ENCODE measurements around the gene RNF144B.
"Not testable (repeated sequence)": the region's sequence is repeated elsewhere in the genome, so short reads cannot be mapped to it uniquely, and the experiment has no call there.

Gene RNF144B

GRCh38 chr6:18387061-18387721 is at the start of gene RNF144B:
Gene RNF144B (plus strand): TSS chr6:18387350. CDS start chr6:18399535, 12,185 bp downstream.
- DNase-seq (ENCODE audit: low spot score) = peak; percentile 51

DNA sequence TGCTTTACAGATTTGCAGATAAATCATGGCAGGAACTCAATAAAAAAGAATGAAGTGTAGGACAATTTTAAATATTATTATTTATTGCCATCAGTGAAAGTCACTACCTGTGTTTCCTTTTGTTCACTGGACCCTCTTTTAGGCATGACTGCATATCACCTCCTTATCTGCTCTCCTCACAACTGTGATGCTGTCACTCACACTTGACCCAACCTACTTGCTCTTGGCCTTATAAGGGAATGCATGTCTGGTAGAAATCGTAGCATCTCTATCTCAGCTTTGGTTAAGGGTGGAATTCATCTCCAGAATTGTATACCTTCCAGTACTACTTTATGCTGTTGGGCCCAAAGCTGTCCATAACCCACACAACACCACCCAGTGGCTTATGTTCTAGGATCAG is 47.6 kb upstream of the RNF144B start:
- no peak for DNase-seq (ENCODE audit: low spot score)

GRCh38 chr6:18340781-18341551 is 46.2 kb upstream of the RNF144B start:
- DNase-seq (ENCODE audit: low spot score) = no peak

- no peak for DNase-seq (ENCODE audit: low spot score)
Observed at GRCh38 chr6:18342223-18342622, 44.9 kb upstream of the RNF144B start.

DNA sequence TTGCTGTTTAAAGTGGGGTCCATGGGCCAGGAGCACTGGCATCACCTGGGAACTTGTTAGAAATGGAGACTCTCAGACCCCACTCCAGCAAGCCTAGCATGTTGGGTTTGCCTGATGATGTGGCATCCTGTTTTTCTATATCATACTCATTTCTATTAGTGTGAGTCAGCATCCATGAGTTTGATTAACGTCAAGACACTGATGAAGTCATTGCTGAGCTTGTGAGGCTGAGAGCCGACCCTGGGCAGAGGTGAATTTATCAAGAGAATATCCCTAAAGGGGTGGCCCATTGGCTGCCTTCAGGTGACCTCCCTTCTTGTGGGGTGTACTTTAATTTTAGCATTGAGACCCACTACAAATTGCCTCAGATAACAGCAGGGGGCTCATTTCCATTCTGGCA is 43.4 kb upstream of the RNF144B start:
- DNase-seq (ENCODE audit: low spot score) = no peak

- no peak for DNase-seq (ENCODE audit: low spot score)
Observed at GRCh38 chr6:18347021-18347577, 40.1 kb upstream of the RNF144B start.

DNA sequence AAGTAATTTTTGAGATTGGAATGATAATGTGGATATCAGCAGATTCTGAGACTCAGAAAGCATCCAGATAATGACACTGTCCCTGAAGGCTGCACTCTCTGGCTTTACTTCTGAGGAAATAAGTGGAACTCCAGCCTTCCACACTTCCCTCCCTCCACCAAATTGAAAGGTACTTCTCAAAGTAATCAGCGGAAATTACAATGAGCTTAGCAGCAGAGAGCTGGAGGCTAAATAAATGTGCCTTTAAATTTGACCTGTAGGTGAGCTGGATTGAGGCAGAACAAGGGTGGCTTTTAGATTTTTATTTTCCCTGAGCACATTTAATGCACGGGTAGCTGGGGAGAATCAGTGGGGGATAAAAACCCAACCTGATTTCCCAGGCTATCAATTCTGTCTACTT is 39.3 kb upstream of the RNF144B start:
- no peak for DNase-seq (ENCODE audit: low spot score)

DNA sequence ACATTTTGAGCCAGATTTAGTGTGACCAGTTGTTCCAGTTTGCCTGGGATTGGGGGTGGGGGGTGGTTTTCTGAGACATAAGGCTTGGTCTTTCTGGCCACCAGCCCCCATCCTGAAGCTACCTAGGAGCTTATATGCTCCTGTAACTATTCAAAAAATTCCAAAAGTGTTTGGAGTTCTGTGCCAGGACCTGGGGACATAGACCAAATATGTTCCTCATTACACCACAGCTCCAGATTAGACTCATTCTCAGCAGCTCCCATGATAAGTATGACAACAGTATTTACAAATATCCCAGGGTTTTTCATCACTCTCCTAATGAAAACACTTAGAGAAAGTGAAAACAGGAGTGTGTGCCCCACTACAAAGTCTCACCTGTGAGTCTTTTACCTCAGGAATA is 37.8 kb upstream of the RNF144B start:
- DNase-seq (ENCODE audit: low spot score) = no peak

DNA sequence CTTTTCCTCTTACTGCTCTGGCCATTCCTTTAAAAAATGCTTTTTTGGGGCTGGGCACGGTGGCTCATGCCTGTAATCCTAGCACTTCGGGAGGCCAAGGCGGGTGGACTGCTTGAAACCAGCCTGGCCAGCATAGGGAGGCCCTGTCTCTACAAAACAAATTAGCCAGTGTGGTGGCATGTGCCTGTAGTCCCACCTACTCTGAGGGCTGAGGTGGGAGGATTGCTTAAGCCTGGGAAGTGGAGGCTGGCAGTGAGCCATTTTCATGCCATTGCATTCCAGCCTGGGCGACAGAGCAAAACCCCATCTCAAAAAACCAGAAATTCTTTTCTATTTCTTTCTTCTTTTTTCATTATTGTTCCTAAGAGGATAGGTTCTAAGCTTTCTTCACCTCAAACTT is 36.9 kb upstream of the RNF144B start:
- DNase-seq (ENCODE audit: low spot score) = no peak

- no peak for DNase-seq (ENCODE audit: low spot score)
Observed at GRCh38 chr6:18350712-18351111, 36.4 kb upstream of the RNF144B start.

DNA sequence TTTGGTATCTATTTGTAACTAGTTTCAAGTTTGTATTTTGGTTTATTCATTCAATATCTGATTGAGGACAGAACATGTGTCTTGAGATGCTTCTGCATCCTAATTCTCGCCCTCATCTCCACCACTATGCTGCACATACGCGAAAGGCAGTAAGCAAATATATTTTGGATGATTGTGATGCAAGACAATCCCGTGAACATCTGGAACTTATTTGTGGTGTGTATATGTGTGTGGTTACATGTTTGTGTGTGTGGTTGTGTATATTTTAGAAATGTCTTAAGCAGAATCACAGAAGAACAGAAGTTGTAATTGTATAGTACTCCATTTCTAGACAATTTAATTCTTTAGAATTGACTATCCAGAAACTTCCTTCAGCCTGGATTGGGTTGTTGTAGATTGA is 35.1 kb upstream of the RNF144B start:
- no peak for DNase-seq (ENCODE audit: low spot score)

DNA sequence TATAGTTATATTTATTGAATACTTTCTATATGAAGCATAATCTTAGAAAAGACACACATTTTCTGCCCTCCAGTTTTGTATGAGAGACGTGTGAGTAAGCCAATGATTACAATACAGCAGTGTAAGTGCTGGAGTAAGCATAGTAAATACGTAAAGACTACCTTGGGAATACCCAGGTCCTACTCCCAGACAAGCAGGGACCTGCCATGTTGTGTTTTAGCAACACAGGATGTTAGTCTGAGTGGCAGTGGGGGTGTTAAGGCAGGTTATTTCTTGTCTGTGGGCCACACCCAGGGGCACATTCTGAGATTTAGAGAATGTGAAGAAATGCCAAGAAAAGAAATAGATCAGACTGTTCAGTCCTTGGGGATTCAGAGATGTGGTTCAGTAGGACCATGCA is 34.3 kb upstream of the RNF144B start:
- no peak for DNase-seq (ENCODE audit: low spot score)

DNA sequence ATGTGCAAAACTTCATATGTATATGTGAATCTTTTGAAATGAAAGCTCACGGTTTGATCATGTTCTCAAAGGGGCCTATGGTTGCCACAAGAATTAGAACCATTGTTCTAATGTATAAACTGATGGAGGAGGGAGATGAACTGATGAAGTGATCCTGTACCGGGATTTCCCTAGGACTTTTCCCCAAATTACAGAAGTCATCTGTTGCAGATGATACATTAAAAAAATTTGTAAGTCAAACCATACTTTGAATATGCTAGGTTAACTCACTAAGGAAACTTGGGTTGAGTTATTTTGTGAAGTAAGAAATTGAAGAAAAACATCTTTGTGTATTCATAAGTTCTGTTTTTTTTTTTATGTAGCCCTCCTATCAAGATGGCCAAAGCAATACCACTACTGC is 33.9 kb upstream of the RNF144B start:
- DNase-seq (ENCODE audit: low spot score) = no peak

- not testable (repeated sequence) for DNase-seq (ENCODE audit: low spot score)
Observed at GRCh38 chr6:18357546-18357945, 29.6 kb upstream of the RNF144B start.

- no peak for DNase-seq (ENCODE audit: low spot score)
Observed at GRCh38 chr6:18359237-18359885, 27.8 kb upstream of the RNF144B start.

DNA sequence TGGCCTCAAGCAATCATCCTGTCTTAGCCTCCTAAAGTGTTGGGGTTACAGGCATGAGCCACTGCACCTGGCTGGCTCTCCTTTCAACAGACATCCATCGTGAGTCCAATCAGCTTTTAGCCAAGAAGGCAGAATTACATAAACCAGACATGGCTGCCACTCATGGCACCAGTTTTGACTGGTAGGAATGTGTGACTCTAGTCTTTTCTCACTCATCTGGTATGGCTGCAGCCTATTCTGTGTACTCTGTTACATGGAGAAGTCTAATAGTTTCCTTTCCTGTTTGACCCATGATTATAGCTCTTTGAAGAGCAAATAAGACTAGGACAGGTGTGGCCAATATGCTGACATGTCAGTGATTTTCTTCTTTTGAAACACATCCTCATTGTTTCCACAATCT is 27.0 kb upstream of the RNF144B start:
- DNase-seq (ENCODE audit: low spot score) = no peak

- no peak for DNase-seq (ENCODE audit: low spot score)
Observed at GRCh38 chr6:18362058-18362561, 25.0 kb upstream of the RNF144B start.

- no peak for DNase-seq (ENCODE audit: low spot score)
Observed at GRCh38 chr6:18363746-18364145, 23.4 kb upstream of the RNF144B start.

GRCh38 chr6:18364561-18364960 is 22.6 kb upstream of the RNF144B start:
- DNase-seq (ENCODE audit: low spot score) = not testable (repeated sequence)

DNA sequence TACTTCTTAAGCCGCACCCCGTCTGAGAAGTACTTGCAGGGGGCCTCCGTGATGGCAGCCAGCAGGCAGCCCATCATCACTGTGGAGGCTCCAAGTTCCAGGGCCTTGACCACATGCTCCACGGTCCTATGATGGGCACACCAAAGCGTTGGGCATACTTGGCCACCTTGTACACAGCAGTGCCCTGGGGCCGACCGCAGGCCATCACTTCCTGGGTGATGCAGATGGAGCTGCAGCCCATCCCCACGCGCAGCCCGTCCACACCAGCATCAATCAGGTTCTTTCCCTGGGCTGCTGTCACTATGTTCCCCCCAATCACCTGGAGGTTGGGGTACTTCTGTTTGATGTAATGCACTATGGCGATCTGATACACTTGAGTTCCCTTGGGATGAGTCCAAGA is 19.8 kb upstream of the RNF144B start:
- DNase-seq (ENCODE audit: low spot score) = no peak

DNA sequence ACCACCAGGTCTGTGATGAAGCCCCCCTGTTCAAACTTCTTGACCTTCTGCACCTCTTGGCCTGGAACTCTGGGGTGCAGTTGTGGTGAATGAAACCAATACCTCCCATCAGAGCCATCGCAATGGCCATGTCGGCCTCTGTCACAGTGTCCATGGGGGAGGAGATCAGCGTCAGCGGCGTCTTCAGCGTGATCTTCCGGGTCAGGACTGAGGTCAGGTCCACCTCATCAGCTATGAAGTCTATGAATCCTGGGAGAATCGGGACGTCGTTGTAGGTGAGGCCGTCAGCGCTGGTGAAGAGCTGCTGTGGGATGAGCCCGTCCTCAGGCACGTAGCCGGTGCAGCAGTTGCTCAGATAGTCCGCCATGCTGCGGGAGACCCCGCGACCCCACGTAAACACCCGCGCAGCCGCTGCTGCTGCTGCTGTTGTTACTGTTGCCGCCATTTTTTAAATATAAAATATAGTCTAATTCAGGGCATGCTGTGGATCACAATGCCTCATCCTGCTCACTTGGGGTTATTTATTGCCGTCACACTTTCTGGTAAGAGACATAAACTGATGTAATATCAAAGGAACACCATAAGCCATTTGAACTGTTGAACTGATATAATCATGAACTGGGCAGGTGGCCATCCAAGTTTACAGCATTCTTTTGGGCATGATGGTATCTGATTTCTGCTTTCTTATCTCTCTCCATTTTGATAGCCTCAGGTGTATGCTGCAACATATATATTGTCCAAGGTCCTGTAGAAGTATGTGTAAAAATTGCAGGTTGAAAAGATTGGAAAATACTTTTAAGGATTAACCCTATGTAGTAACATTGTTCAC is 18.7 kb upstream of the RNF144B start:
- DNase-seq (ENCODE audit: low spot score) = no peak

GRCh38 chr6:18371010-18371409 is 16.1 kb upstream of the RNF144B start:
- no peak for DNase-seq (ENCODE audit: low spot score)

Measured in COLO829 (cell line).